Endothelial cell of umbilical vein (primary cell): ENCODE measurements around the gene MAMDC4. TPM values are rescaled to one million over a fixed set of nuclear protein-coding genes. Genes with fewer than 3 reads are reported as not detected.

ENCODE experiments used
- BruUV-seq: library from RNA; stranded (reverse); fragments of 400-500 nt; replicated peaks from 2 replicates; lab custom pipeline; 2021; lab: Mats Ljungman, UMichigan
- CTCF ChIA-PET: fragments of 300-600, 350-600 bp; sonication (Branson Sonifier 250); formaldehyde crosslinking; loops from one replicate; lab custom pipeline; 2021; ENCODE audit warnings: antibody characterized with exemption, inconsistent platforms; lab: Charles Lee
- POLR2A ChIA-PET: fragments of 300-600, 350-600 bp; sonication (Branson Sonifier 250); formaldehyde crosslinking; loops from one replicate; lab custom pipeline; 2021; ENCODE audit warnings: antibody characterized with exemption, inconsistent platforms; lab: Charles Lee
- DNase-seq: peaks from one replicate; pipeline ENCODE4 v3.0.0-alpha.2; 2011; ENCODE audit warnings: low read depth, low spot score
- FAIRE-seq: peaks from 2 replicates; lab custom pipeline; 2011; peaks lifted over from hg19 to GRCh38; lab: Jason Lieb, UNC
- H2AFZ ChIP-seq: 2 replicates; pipeline ENCODE4 v1.6.0; 2012; ENCODE audit warnings: low read depth, low read length, control low read depth, inconsistent platforms
- H3K27ac ChIP-seq: 2 replicates; pipeline ENCODE4 v1.5.1; 2011; ENCODE audit warnings: low read depth, mild to moderate bottlenecking, control low read depth, low read length, moderate library complexity; ENCODE audit not compliant: insufficient read depth
- H3K27me3 ChIP-seq, 2 experiments: 2 replicates each; pipeline versions ENCODE4 v1.6.0 to v1.6.1; 2011; ENCODE audit warnings: low read length in 2 of 2, mixed read lengths in 1 of 2; ENCODE audit not compliant: control insufficient read depth in 2 of 2, insufficient read depth in 2 of 2
- H3K36me3 ChIP-seq, 2 experiments: 2 replicates in 1 of 2; 3 replicates in 1 of 2; pipeline ENCODE4 v1.5.1; 2011; ENCODE audit warnings: low read length in 2 of 2, mild to moderate bottlenecking in 1 of 2, moderate library complexity in 1 of 2; ENCODE audit not compliant: control insufficient read depth in 2 of 2, insufficient read depth in 2 of 2; ENCODE audit errors: extremely low read depth in 1 of 2
- H3K4me1 ChIP-seq: 3 replicates; pipeline ENCODE4 v1.5.1; 2011; ENCODE audit warnings: mild to moderate bottlenecking, low read length; ENCODE audit not compliant: control insufficient read depth, insufficient read depth; ENCODE audit errors: extremely low read depth
- H3K4me2 ChIP-seq: 2 replicates; pipeline ENCODE4 v1.6.1; 2011; ENCODE audit warnings: low read length, control low read depth, mixed read lengths; ENCODE audit not compliant: insufficient read depth
- H3K4me3 ChIP-seq, 3 experiments: fragments of 200-600 bp in 1 of 3; sonication (generic), shearing (Covaris generic) in 1 of 3; replicated peaks in 1 of 3; 2 replicates each; pipeline ENCODE4 v1.5.1; 2011 to 2016; ENCODE audit warnings: control low read depth in 3 of 3, low read length in 3 of 3, mild to moderate bottlenecking in 2 of 3, inconsistent platforms in 1 of 3, low read depth in 1 of 3, moderate library complexity in 1 of 3; ENCODE audit not compliant: insufficient read depth in 1 of 3
- H3K79me2 ChIP-seq: 2 replicates; pipeline ENCODE4 v1.6.0; 2012; ENCODE audit warnings: low read length, inconsistent platforms; ENCODE audit not compliant: control insufficient read depth, insufficient read depth
- H3K9ac ChIP-seq: replicated peaks from 2 replicates; pipeline ENCODE3; 2011; ENCODE audit warnings: low read length, control low read depth; ENCODE audit not compliant: insufficient read depth; ENCODE audit errors: extremely low read depth
- H3K9me1 ChIP-seq: replicated peaks from 3 replicates; pipeline ENCODE4 v1.6.0; 2011; ENCODE audit warnings: mild to moderate bottlenecking, low read length; ENCODE audit not compliant: control insufficient read depth, insufficient read depth; ENCODE audit errors: extremely low read depth
- H3K9me3 ChIP-seq: replicated peaks from 2 replicates; pipeline ENCODE4 v1.5.1; 2012; ENCODE audit warnings: low read length, inconsistent platforms; ENCODE audit not compliant: control insufficient read depth, insufficient read depth
- H4K20me1 ChIP-seq: replicated peaks from 2 replicates; pipeline ENCODE3; 2011; ENCODE audit warnings: mild to moderate bottlenecking, low read length; ENCODE audit not compliant: control insufficient read depth, insufficient read depth; ENCODE audit errors: extremely low read depth
- CTCF ChIP-seq, 2 donors: IDR thresholded peaks; 1 replicate in 1 of 2; 2 replicates in 1 of 2; pipeline ENCODE4 v1.5.1; 2011; ENCODE audit warnings: low read length in 2 of 2, mild to moderate bottlenecking in 2 of 2, moderate library complexity in 2 of 2, control low read depth in 1 of 2, inconsistent platforms in 1 of 2, low read depth in 1 of 2; ENCODE audit not compliant: insufficient read depth in 1 of 2; ENCODE audit errors: extremely low read depth in 1 of 2
- EZH2 ChIP-seq: IDR thresholded peaks from 2 replicates; pipeline ENCODE4 v1.6.1; 2012; ENCODE audit warnings: borderline replicate concordance, low read depth, mild to moderate bottlenecking, moderate library complexity, low read length, inconsistent platforms; ENCODE audit not compliant: severe bottlenecking
- FOS ChIP-seq: IDR thresholded peaks from 2 replicates; pipeline ENCODE4 v1.6.1; 2011; ENCODE audit warnings: mild to moderate bottlenecking, low read length, moderate library complexity, borderline replicate concordance; ENCODE audit not compliant: insufficient read depth
- GATA2 ChIP-seq: IDR thresholded peaks from 2 replicates; pipeline ENCODE4 v1.7.0; 2011; ENCODE audit warnings: low read depth, mild to moderate bottlenecking, moderate library complexity, mixed read lengths, low read length; ENCODE audit not compliant: insufficient read length, insufficient read depth
- JUN ChIP-seq: IDR thresholded peaks from 2 replicates; pipeline ENCODE4 v1.6.1; 2011; ENCODE audit warnings: borderline replicate concordance, low read depth; ENCODE audit not compliant: insufficient read length, insufficient read depth
- MAX ChIP-seq: IDR thresholded peaks from 2 replicates; pipeline ENCODE4 v1.6.1; 2011; ENCODE audit not compliant: insufficient read depth, insufficient read length
- MYC ChIP-seq: IDR thresholded peaks from one replicate; pipeline ENCODE4 v1.6.1; 2011; ENCODE audit warnings: mild to moderate bottlenecking, low read depth, low read length
- POLR2A ChIP-seq: IDR thresholded peaks from 2 replicates; pipeline ENCODE4 v1.6.1; 2012; ENCODE audit warnings: low read depth, mild to moderate bottlenecking, control low read depth, low read length
- POLR2AphosphoS5 ChIP-seq: IDR thresholded peaks from 2 replicates; pipeline ENCODE4 v1.6.1; 2012; ENCODE audit warnings: low read depth, mild to moderate bottlenecking, control low read depth, low read length, moderate library complexity; ENCODE audit not compliant: insufficient read depth
- dilution Hi-C: fragments of 300-500 bp; cut with MboI; formaldehyde crosslinking; loops from one replicate; pipeline ENCODE4 v1.15.0; 2019; ENCODE audit warnings: low sequenced_read_pairs; ENCODE audit not compliant: extremely low pct_ligation_motif_present
- intact Hi-C: fragments of 100-400 bp; cut with micrococcal nuclease; formaldehyde crosslinking; loops from one replicate; pipeline ENCODE4 v1.10.0; 2022
- polyA plus RNA-seq, 4 experiments: library from polyadenylated mRNA; depleted of rRNA in 3 of 4; stranded (reverse) in 3 of 4; unstranded in 1 of 4; fragments of >200 nt; gene quantifications; 2 replicates each; pipeline versions ENCODE4 v1.2.1 to v1.2.3, GENCODE V29; 2011 to 2012; ENCODE audit warnings: missing spikeins in 1 of 4
- total RNA-seq: library from RNA; stranded (reverse); gene quantifications from 2 replicates; pipeline ENCODE4 v1.2.3, GENCODE V29; 2021

Gene MAMDC4
- total and polyA plus RNA-seq, 2 donors (not counting 3 experiments of a cell fraction or from before 2014, with no cell fraction given) = 3.6 to 7.2 TPM

GRCh38 chr9:136824496-136825225, 27.5 kb upstream of the MAMDC4 start:
- FAIRE-seq (no peak), DNase-seq (no peak)
- ChIA-PET CTCF (no interaction called here), POLR2A (no interaction called here)
- peaks cover 6% of the 10 kb centered on the region for H3K4me1 ChIP-seq
- dilution Hi-C loops = loop anchor here (25.0 kb wide), 1 partner anchor 113 kb away; the partner anchor contains the start of genes C8G and FBXW5
- no peak for TF ChIP-seq JUN
- TF ChIP-seq MYC = no peak
- no peak for TF ChIP-seq EZH2
- TF ChIP-seq CTCF (IDR thresholded peaks at IDR 0.05; ENCODE audit: extremely low read depth in 1 of 2, insufficient read depth in 1 of 2, low read depth in 1 of 2, low read length in 2 of 2) = no peak
- TF ChIP-seq POLR2A = no peak
- TF ChIP-seq FOS = no peak
- no peak for TF ChIP-seq POLR2AphosphoS5
- no peak for TF ChIP-seq GATA2
- no peak for TF ChIP-seq MAX
- peaks cover 6 to 38% of the 10 kb centered on the region in 2 experiments for H3K36me3 ChIP-seq
- intact Hi-C loops = no loop called here
- no peak overlapping the region for H3K4me3 ChIP-seq
- H2AFZ ChIP-seq = no peak overlapping the region
- no peaks in the 10 kb centered on the region for H3K9me3 ChIP-seq
- H3K9ac ChIP-seq = no peak overlapping the region
- H3K4me2 ChIP-seq = no peak overlapping the region
- no peaks in the 10 kb centered on the region for H4K20me1 ChIP-seq
- H3K27me3 ChIP-seq = no peaks in the 10 kb centered on the region
- H3K79me2 ChIP-seq = peaks cover 13% of the 10 kb centered on the region
- H3K27ac ChIP-seq = no peak overlapping the region
- no TSS peak for BruUV-seq
- H3K9me1 ChIP-seq = no peaks in the 10 kb centered on the region
